Activated naive CD4-positive, alpha-beta T cell treated with anti-CD3 and anti-CD28 coated beads for 36 hours (primary cell): Measurements from ENCODE around the gene ATP1A3. TPM values are rescaled to one million over a fixed set of nuclear protein-coding genes. Genes with fewer than 3 reads are reported as not detected.

Experiments used
- CTCF ChIA-PET: fragments of 350-600 bp; sonication (Branson Sonifier 250); formaldehyde crosslinking; loops from one replicate; lab custom pipeline; 2021; ENCODE audit warnings: antibody characterized with exemption; lab: Charles Lee
- DNase-seq: peaks from one replicate; pipeline ENCODE4 v3.0.0-alpha.2; 2020
- H3K27ac Mint-ChIP-seq: one replicate; pipeline ENCODE4 v1.8.0; 2021; ENCODE audit warnings: mild to moderate bottlenecking, mixed read lengths
- H3K27me3 Mint-ChIP-seq: one replicate; pipeline ENCODE4 v1.8.0; 2021; ENCODE audit warnings: low read depth, mixed read lengths
- H3K36me3 Mint-ChIP-seq: one replicate; pipeline ENCODE4 v1.8.0; 2021; ENCODE audit warnings: low read depth, mixed read lengths
- H3K4me1 Mint-ChIP-seq: one replicate; pipeline ENCODE4 v1.8.0; 2021; ENCODE audit warnings: low read depth, mixed read lengths
- H3K4me3 Mint-ChIP-seq: one replicate; pipeline ENCODE4 v1.8.0; 2021; ENCODE audit warnings: mild to moderate bottlenecking, moderate library complexity, mixed read lengths
- H3K9me3 Mint-ChIP-seq: one replicate; pipeline ENCODE4 v1.8.0; 2021; ENCODE audit warnings: mixed read lengths
- intact Hi-C: fragments of 100-400 bp; cut with micrococcal nuclease; formaldehyde crosslinking; loops from one replicate; pipeline ENCODE4 v1.15.1; 2023
- total RNA-seq, 2 experiments: library from RNA; stranded (reverse); gene quantifications; one replicate each; pipeline ENCODE4 v1.2.3, GENCODE V29; 2021

ATP1A3 gene
- total RNA-seq, 2 experiments from 2014 or later, result 1.1 to 1.5 TPM

DNA sequence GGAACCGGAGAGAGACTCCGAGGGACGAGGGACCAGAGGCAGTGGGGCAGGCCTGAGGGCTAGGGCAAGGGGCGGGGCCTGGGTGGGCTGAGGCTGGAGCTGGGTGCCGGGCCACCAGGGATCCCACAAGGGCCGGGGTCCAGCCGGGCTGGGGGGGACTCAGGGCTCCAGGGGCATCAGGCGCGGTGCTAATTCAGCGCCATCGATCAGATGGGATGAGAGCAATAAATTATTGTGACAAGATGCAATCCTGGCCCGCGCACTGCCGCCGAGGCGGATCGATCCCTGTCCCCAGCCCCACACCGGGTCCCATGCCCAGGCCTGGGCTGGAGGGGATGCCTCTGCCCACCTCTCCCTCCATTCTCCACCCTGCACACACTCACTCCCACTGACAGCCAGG, 71.4 kb downstream of the ATP1A3 start:
- H3K9me3 Mint-ChIP-seq, result no peaks in the 10 kb centered on the region
- H3K4me3 Mint-ChIP-seq, result no peak overlapping the region
- DNase-seq, result no peak
- H3K27ac Mint-ChIP-seq, result no peak overlapping the region
- intact Hi-C loops, result no loop called here
- CTCF ChIA-PET, result no interaction called here
- H3K36me3 Mint-ChIP-seq, result no peaks in the 10 kb centered on the region
- H3K27me3 Mint-ChIP-seq, result peaks cover 4% of the 10 kb centered on the region
- peaks cover 17% of the 10 kb centered on the region for H3K4me1 Mint-ChIP-seq

DNA sequence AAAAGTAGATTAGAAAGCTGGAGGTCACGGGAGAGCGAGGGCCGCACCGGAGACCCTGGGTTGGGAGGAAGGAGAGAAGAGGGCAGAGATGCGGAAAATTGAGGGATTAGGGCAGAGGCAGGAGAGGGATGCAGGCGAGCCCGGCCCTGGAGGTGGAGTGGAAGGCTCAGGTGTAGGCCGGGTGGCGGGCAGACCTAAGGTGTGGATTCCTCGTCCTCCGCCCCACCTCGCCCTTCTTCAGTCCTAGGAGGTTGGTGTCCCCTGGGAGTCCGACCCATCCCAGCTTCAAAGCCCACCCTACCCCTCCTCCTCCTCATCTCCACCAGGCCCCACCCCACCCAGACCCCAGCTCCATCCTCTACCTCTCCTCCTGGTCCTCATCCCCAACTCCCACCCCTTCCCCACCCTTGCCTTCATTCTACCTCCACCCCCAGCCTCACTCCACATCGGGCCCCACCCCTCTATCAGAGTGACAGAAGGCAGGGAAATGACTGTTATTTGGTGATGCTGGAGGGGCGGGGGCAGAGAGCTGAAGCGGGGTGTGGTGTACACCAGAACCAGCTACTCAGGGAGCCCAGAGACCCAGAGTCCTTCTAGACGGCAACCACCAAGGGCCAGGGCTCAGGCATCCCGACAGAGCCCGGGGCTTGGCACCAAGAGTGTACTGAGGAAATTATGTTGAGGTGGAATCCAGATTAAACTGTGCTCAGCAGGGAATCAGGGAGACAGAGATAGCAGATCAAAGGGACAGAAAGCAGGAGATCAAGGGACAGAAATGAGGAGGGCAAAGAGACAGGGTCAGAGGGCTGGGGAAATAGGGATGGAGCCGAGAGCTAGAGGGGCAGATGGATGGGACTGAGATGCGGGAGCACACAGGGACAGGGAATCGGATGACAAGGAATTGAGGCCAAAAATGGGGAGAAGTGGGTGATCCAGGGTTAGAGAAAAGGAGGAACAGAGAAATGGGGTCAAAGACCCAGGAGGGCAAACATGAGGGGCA, 72.2 kb downstream of the ATP1A3 start:
- H3K4me3 Mint-ChIP-seq, result no peak overlapping the region
- intact Hi-C loops, result no loop called here
- peaks cover 4% of the 10 kb centered on the region for H3K27me3 Mint-ChIP-seq
- no peaks in the 10 kb centered on the region for H3K9me3 Mint-ChIP-seq
- CTCF ChIA-PET, result interaction anchor here (0.8 kb wide), 1 partner anchor 13 kb away, joined by 4 read pairs; no protein-coding TSS in a partner anchor
- H3K4me1 Mint-ChIP-seq, result peaks cover 17% of the 10 kb centered on the region
- DNase-seq, result no peak
- no peak overlapping the region for H3K27ac Mint-ChIP-seq
- no peaks in the 10 kb centered on the region for H3K36me3 Mint-ChIP-seq

DNA sequence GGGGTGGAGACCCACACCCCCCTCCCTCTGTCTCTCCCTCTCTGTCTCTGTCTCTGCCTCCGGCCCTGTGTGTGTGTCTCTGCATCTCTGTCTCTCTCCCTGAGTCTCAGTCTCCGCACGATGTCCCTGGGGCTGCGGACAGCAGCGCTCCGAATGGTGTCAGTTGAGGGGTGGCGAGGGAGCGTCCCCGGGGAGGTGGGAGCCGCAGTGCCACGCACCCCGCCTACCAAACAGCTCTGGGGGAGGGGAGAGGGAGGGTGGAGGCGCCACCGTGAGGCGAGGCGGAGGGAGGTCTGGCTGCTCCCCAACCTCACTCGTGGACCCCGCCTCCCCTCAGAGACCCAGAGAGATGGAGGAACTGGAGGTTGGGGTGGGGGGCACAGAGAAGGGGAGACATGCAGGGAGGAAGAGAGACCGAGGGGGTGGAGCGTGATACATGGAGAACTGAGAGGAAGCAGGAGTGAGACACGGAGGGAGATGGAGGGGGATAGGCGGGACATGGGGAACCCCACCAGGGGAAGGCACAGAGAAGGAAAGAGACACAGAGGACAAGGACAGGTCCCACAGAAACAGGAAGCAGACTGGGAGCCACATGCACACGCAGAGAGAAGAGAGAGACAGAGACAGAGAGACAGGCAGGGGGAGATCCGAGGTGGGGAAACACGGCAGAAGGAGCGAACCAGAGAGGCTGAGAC, 73.0 kb downstream of the ATP1A3 start:
- CTCF ChIA-PET, result interaction anchor here (0.8 kb wide), 1 partner anchor 14 kb away, joined by 4 read pairs; no protein-coding TSS in a partner anchor
- intact Hi-C loops, result no loop called here
- Mint-ChIP-seq H3K9me3 (no peaks in the 10 kb centered on the region), H3K27me3 (peaks cover 4% of the 10 kb centered on the region), H3K27ac (no peak overlapping the region), H3K4me1 (peaks cover 17% of the 10 kb centered on the region), H3K4me3 (no peak overlapping the region), H3K36me3 (no peaks in the 10 kb centered on the region)
- no peak for DNase-seq

DNA sequence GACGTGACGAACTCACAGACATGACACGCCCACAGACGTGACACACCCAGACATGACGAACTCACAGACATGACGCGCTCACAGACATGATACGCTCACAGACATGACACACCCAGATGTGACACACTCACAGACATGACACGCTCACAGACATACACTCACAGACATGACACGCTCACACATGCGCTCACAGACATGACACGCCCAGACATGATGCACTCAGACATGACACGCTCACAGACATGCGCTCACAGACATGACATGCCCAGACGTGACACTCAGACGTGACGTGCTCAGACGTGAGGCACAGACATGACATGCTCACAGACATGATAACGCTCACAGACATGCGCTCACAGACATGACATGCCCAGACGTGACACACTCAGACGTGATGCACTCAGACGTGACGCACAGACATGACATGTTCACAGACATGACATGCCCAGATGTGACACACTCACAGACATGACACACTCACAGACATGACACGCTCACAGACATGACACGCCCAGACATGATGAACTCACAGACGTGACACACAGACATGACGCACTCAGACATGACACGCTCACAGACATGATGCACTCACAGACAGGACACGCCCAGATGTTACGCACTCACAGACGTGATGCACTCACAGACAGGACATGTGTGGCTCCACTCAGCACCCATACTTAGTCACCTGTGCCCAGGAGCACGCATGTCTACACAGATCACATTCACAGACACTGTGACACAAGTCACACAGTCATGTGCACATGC, 73.9 kb downstream of the ATP1A3 start:
- H3K36me3 Mint-ChIP-seq, result no peaks in the 10 kb centered on the region
- intact Hi-C loops, result no loop called here
- peaks cover 4% of the 10 kb centered on the region for H3K27me3 Mint-ChIP-seq
- no peak overlapping the region for H3K4me3 Mint-ChIP-seq
- CTCF ChIA-PET, result interaction anchor here (0.7 kb wide), 1 partner anchor 37 kb away, joined by 7 read pairs; no protein-coding TSS in a partner anchor
- no peak for DNase-seq
- peaks cover 17% of the 10 kb centered on the region for H3K4me1 Mint-ChIP-seq
- no peaks in the 10 kb centered on the region for H3K9me3 Mint-ChIP-seq
- no peak overlapping the region for H3K27ac Mint-ChIP-seq

DNA sequence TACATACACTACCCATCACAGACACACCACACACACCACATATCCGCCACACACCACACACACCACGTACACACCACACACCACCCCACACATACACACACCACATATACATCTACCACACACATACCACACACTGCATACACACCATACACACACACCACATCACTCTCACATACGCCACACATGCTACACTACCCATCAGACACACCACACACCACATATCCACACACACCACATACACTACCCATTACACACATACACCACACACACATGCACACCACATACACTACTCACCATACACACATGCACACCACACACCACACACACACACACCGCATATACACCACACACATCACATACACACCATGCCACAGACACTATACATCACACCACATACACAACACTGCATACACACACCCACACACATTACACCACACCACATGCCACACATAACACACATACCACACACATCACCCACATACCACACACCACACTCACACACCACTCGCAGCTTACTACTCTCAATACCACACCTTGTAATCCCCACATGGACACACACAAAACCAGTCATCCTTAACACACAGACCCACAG, 75.3 kb downstream of the ATP1A3 start:
- no peak for DNase-seq
- H3K36me3 Mint-ChIP-seq, result no peaks in the 10 kb centered on the region
- intact Hi-C loops, result no loop called here
- peaks cover 11% of the 10 kb centered on the region for H3K27me3 Mint-ChIP-seq
- CTCF ChIA-PET, result interaction anchor here (1.1 kb wide), 1 partner anchor 9 kb away, joined by 3 read pairs; the partner anchor contains the start of gene ERFL
- H3K4me1 Mint-ChIP-seq, result peaks cover 21% of the 10 kb centered on the region
- no peaks in the 10 kb centered on the region for H3K9me3 Mint-ChIP-seq
- H3K4me3 Mint-ChIP-seq, result no peak overlapping the region
- no peak overlapping the region for H3K27ac Mint-ChIP-seq

DNA sequence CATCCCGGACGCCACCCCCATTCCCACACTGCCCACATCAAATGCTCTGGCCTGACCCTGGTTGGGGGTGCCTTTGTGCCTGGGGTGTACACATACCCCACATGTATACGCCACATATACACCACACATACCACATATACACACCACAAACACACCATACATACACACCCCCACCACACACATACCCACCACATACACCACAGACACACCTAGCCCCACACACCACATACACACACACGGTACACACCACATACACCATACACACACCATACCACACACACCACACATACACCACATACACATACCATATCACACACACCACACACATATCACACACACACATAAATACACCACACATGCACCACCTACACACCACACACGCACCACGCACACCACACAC, 75.9 kb downstream of the ATP1A3 start:
- intact Hi-C loops, result no loop called here
- DNase-seq, result no peak
- no peak overlapping the region for H3K4me3 Mint-ChIP-seq
- H3K27ac Mint-ChIP-seq, result no peak overlapping the region
- no peaks in the 10 kb centered on the region for H3K36me3 Mint-ChIP-seq
- CTCF ChIA-PET, result no interaction called here
- H3K27me3 Mint-ChIP-seq, result peaks cover 14% of the 10 kb centered on the region
- H3K9me3 Mint-ChIP-seq, result no peaks in the 10 kb centered on the region
- H3K4me1 Mint-ChIP-seq, result peaks cover 21% of the 10 kb centered on the region

DNA sequence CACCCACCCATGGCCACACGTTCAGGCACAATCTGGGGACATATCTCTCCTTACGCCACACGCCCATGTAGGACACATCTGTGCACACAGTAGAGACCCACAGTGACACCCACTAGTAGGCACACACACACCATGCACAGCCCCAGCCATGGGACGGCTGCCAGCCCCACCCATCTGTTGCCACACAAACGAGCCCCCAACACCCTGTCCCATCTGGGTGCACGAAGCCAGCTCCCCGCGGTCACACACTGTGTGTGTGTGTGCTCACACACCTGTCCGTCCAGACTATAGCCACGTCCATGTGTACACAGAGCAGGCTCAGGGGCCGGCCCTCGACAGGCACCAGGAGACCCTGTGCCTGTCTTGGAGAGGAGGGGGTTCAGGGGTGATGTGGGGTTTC, 76.4 kb downstream of the ATP1A3 start:
- Mint-ChIP-seq H3K36me3 (no peaks in the 10 kb centered on the region), H3K27ac (no peak overlapping the region), H3K27me3 (peaks cover 14% of the 10 kb centered on the region), H3K9me3 (no peaks in the 10 kb centered on the region), H3K4me3 (no peak overlapping the region), H3K4me1 (peaks cover 19% of the 10 kb centered on the region)
- intact Hi-C loops, result no loop called here
- CTCF ChIA-PET, result no interaction called here
- DNase-seq, result no peak

Other genes with a start within 250 kb of the ATP1A3 start
- gene CEACAM6, start 238.7 kb downstream of the ATP1A3 start, total RNA-seq, result not detected
- gene CEACAM3, start 197.6 kb downstream of the ATP1A3 start, total RNA-seq, result not detected
- gene LYPD4, start 149.5 kb downstream of the ATP1A3 start, total RNA-seq, result not detected
- not detected for gene DMRTC2, start 149.2 kb downstream of the ATP1A3 start, total RNA-seq
- 1,000 to 10,000 TPM; 4,092 to 4,109 TPM for gene RPS19, start 134.0 kb downstream of the ATP1A3 start, total RNA-seq
- gene CD79A, start 117.0 kb downstream of the ATP1A3 start, total RNA-seq, result 1 to 10 TPM; 2.5 to 2.7 TPM
- gene ARHGEF1, start 111.0 kb downstream of the ATP1A3 start, total RNA-seq, result 100 to 1,000 TPM; 246 to 260 TPM
- 1 to 10 TPM in 1 of 2 experiments, under 1 TPM in 1; 0.99 to 1.3 TPM for gene ERFL, start 65.8 kb downstream of the ATP1A3 start, total RNA-seq
- gene RABAC1, start 34.9 kb downstream of the ATP1A3 start, total RNA-seq, result 10 to 100 TPM; 32.8 TPM
- gene GRIK5, start 76.0 kb upstream of the ATP1A3 start, total RNA-seq, result 1 to 10 TPM; 1.9 to 2.2 TPM
- 1 to 10 TPM; 8.4 to 8.8 TPM for gene ZNF574, start 81.9 kb upstream of the ATP1A3 start, total RNA-seq
- gene POU2F2, start 138.2 kb upstream of the ATP1A3 start, total RNA-seq, result 10 to 100 TPM; 30.0 to 31.9 TPM
- 10 to 100 TPM; 24.8 to 26.0 TPM for gene DEDD2, start 223.4 kb upstream of the ATP1A3 start, total RNA-seq
- 10 to 100 TPM; 11.5 to 11.6 TPM for gene ZNF526, start 226.1 kb upstream of the ATP1A3 start, total RNA-seq
- gene GSK3A, start 248.4 kb upstream of the ATP1A3 start, total RNA-seq, result 10 to 100 TPM; 31.1 to 33.8 TPM